ENCODE results near the gene C11orf16.
"Not testable (repeated sequence)": the region's sequence is repeated elsewhere in the genome, so short reads cannot be mapped to it uniquely, and the experiment has no call there.

C11orf16 gene, protein sequence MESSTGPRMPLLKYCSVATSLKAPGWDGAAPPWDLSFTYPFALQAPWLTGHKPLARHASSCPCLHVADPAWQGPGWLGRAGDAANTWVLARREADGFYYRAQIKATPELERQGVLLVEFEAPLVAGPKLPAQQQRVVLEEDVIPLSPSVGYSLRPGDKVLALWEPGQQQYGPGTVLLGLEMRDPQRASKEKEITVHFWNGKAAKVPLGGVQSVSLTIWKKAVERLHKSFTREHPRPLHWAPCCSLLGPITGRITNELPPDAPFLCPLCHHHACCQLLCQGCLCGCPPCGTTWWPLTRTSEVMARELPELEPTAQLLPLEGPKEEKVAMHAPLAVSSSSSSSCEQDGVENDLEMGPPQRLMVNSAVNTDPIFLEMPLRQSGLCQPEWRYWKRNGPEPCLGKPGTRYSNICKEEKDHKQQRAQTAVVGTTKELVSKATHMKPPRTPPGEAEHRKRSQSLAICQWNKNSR

GRCh38 chr11:8932564-8933180 lies at the start of gene C11orf16:
C11orf16 (minus strand) TSS chr11:8932947; CDS start chr11:8932308, 639 bp downstream.
- no peak for TF ChIP-seq CTCF (IDR thresholded peaks at IDR 0.05; ENCODE audit: borderline replicate concordance, insufficient read depth, low read depth, low read length)
- H3K4me3 ChIP-seq (ENCODE audit: low read depth, low read length) = no peak within 1 kb of the TSS

DNA sequence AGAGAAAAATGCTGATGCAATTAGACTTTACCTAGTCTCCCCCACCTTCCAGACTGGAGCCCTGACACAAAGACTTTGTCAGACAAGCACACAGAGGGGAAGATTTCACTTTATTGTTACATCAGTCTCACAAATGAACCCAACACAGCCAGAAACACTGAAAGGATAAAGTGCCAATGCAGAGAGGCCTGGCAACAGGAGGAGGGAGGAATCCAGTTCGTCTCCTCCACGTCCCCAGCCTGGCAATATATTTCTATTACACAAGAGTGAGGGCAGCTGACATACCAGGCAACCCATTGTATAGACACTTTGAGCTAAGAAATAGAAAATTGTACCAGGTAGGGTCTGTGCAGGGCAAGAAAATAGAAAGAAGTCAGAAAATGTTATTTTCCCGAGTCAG lies 47.7 kb upstream of the C11orf16 start:
- no peak for TF ChIP-seq CTCF (IDR thresholded peaks at IDR 0.05; ENCODE audit: borderline replicate concordance, insufficient read depth, low read depth, low read length)
- H3K4me3 ChIP-seq (ENCODE audit: low read depth, low read length) = no peak overlapping the region

DNA sequence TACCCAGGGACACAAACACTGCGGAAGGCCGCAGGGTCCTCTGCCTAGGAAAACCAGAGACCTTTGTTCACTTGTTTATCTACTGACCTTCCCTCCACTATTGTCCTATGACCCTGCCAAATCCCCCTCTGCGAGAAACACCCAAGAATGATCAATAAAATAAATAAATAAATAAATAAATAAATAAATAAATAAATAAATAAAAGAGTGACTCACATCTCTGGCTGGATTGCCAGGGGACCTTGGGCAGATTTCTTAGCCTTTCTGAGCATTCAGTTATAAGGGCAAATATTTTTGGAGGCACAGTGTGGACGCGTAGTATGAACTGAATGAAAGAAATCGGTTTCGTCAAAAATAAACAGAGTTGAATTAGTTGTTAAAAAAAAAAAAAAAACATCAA lies 46.6 kb upstream of the C11orf16 start:
- not testable (repeated sequence) for H3K4me3 ChIP-seq (ENCODE audit: low read depth, low read length)

DNA sequence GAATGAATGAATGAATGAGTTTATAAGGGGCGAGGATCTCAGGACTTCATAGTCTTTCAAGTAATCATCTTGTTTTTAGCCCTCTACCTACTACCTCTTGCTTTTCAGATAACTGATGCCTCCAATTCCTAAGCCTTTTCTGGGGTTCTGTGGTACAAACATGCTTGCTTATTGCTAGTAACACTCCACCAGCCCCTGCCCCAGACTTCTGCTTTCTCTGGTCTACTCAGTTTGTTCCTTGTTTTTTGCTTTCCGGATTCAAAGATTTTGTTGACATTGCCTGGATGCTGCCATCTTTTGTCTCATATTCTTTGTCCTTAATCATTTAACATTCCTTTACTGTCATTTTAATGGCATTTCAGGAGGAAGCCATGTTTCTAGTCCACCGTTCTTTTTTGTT lies 40.4 kb upstream of the C11orf16 start:
- no peak overlapping the region for H3K4me3 ChIP-seq (ENCODE audit: low read depth, low read length)
- no peak for TF ChIP-seq CTCF (IDR thresholded peaks at IDR 0.05; ENCODE audit: borderline replicate concordance, insufficient read depth, low read depth, low read length)

GRCh38 chr11:8971924-8972316 lies 39.2 kb upstream of the C11orf16 start:
- no peak overlapping the region for H3K4me3 ChIP-seq (ENCODE audit: low read depth, low read length)
- no peak for TF ChIP-seq CTCF (IDR thresholded peaks at IDR 0.05; ENCODE audit: borderline replicate concordance, insufficient read depth, low read depth, low read length)

- TF ChIP-seq CTCF (IDR thresholded peaks at IDR 0.05; ENCODE audit: borderline replicate concordance, insufficient read depth, low read depth, low read length) = no peak
- H3K4me3 ChIP-seq (ENCODE audit: low read depth, low read length) = no peak overlapping the region
Measured at GRCh38 chr11:8971196-8971923, 38.6 kb upstream of the C11orf16 start.

GRCh38 chr11:8967184-8967583 lies 34.4 kb upstream of the C11orf16 start:
- no peak overlapping the region for H3K4me3 ChIP-seq (ENCODE audit: low read depth, low read length)
- no peak for TF ChIP-seq CTCF (IDR thresholded peaks at IDR 0.05; ENCODE audit: borderline replicate concordance, insufficient read depth, low read depth, low read length)

Measured in GM12875 (cell line).